WTC11 (cell line): ENCODE results near the gene SLC25A6. TPM values are rescaled to one million over a fixed set of nuclear protein-coding genes. Genes with fewer than 3 reads are reported as not detected.

Source experiments
- ATAC-seq: fragments of 200-7000 bp; cut with Tn5 transposase; 2 replicates; pipeline ENCODE4 v1.10.0; 2021; ENCODE audit warnings: mild to moderate bottlenecking, moderate library complexity
- CTCF ChIA-PET: fragments of 300-600 bp; sonication (Branson Sonifier 250); formaldehyde crosslinking; loops from one replicate; lab custom pipeline; 2021; ENCODE audit warnings: antibody characterized with exemption; lab: Charles Lee
- POLR2A ChIA-PET: fragments of 350-600 bp; sonication (Branson Sonifier 250); formaldehyde crosslinking; loops from one replicate; lab custom pipeline; 2021; ENCODE audit warnings: antibody characterized with exemption; lab: Charles Lee
- DNase-seq: peaks from one replicate; pipeline ENCODE4 v3.0.0; 2021; ENCODE audit warnings: low spot score
- H3K27ac Mint-ChIP-seq: 2 replicates; pipeline ENCODE4 v1.8.0; 2021; ENCODE audit warnings: mixed read lengths
- H3K27me3 Mint-ChIP-seq: 2 replicates; pipeline ENCODE4 v1.8.0; 2021; ENCODE audit warnings: low read depth, mild to moderate bottlenecking, moderate library complexity, mixed read lengths
- H3K36me3 Mint-ChIP-seq: 2 replicates; pipeline ENCODE4 v1.8.0; 2021; ENCODE audit warnings: mixed read lengths
- H3K4me1 Mint-ChIP-seq: 2 replicates; pipeline ENCODE4 v1.8.0; 2022; ENCODE audit warnings: mixed read lengths
- H3K4me3 Mint-ChIP-seq: 2 replicates; pipeline ENCODE4 v1.8.0; 2021; ENCODE audit warnings: mild to moderate bottlenecking, moderate library complexity, mixed read lengths
- H3K9me3 Mint-ChIP-seq: 2 replicates; pipeline ENCODE4 v1.8.0; 2021; ENCODE audit warnings: mixed read lengths
- ATF2 ChIP-seq: sonication (generic); formaldehyde crosslinking; IDR thresholded peaks from 2 replicates; pipeline ENCODE4 v1.8.1; 2022; ENCODE audit warnings: low read depth, missing genetic modification reagents, borderline replicate concordance
- EMX1 ChIP-seq: fragments of 250-450 bp; sonication (Bioruptor Pico); IDR thresholded peaks from 2 replicates; pipeline ENCODE4 v1.8.0; 2021; ENCODE audit warnings: mild to moderate bottlenecking
- ETV6 ChIP-seq: sonication (generic); formaldehyde crosslinking; IDR thresholded peaks from 2 replicates; pipeline ENCODE4 v1.8.1; 2022; ENCODE audit warnings: mild to moderate bottlenecking, missing genetic modification reagents
- FOXP4 ChIP-seq: sonication (generic); formaldehyde crosslinking; IDR thresholded peaks from 2 replicates; pipeline ENCODE4 v1.8.0; 2022; ENCODE audit warnings: mild to moderate bottlenecking, missing genetic modification reagents
- GRHL2 ChIP-seq: fragments of 250-450 bp; sonication (Bioruptor Pico); IDR thresholded peaks from 2 replicates; pipeline ENCODE4 v1.8.0; 2022; ENCODE audit warnings: mild to moderate bottlenecking, moderate library complexity; ENCODE audit not compliant: insufficient replicate concordance, severe bottlenecking
- GTF2I ChIP-seq: fragments of 250-450 bp; sonication (Bioruptor Pico); conservative IDR thresholded peaks from 2 replicates; pipeline ENCODE4 v1.4.0; 2021; ENCODE audit warnings: mild to moderate bottlenecking
- HMGA2 ChIP-seq: fragments of 250-450 bp; sonication (Bioruptor Pico); IDR thresholded peaks from 2 replicates; pipeline ENCODE4 v1.4.0; 2021; ENCODE audit warnings: mild to moderate bottlenecking, moderate library complexity
- IRF1 ChIP-seq: sonication (generic); formaldehyde crosslinking; IDR thresholded peaks from 2 replicates; pipeline ENCODE4 v1.8.0; 2023; ENCODE audit warnings: missing genetic modification reagents
- JUN ChIP-seq: sonication (generic); formaldehyde crosslinking; IDR thresholded peaks from 2 replicates; pipeline ENCODE4 v1.8.0; 2023; ENCODE audit warnings: mild to moderate bottlenecking, missing genetic modification reagents
- MAX ChIP-seq: sonication (generic); formaldehyde crosslinking; IDR thresholded peaks from 2 replicates; pipeline ENCODE4 v1.8.0; 2022; ENCODE audit warnings: mild to moderate bottlenecking, missing genetic modification reagents
- MXD4 ChIP-seq: fragments of 250-450 bp; sonication (Bioruptor Pico); IDR thresholded peaks from 2 replicates; pipeline ENCODE4 v1.8.0; 2021; ENCODE audit warnings: mild to moderate bottlenecking, moderate library complexity, borderline replicate concordance
- TCF7 ChIP-seq: sonication (generic); formaldehyde crosslinking; IDR thresholded peaks from 2 replicates; pipeline ENCODE4 v1.8.0; 2022; ENCODE audit warnings: mild to moderate bottlenecking, low read depth, missing genetic modification reagents, moderate library complexity
- TP53 ChIP-seq: sonication (generic); formaldehyde crosslinking; IDR thresholded peaks from 2 replicates; pipeline ENCODE4 v1.8.1; 2023; ENCODE audit warnings: mild to moderate bottlenecking, missing genetic modification reagents
- ZNF219 ChIP-seq: sonication (generic); formaldehyde crosslinking; IDR thresholded peaks from 2 replicates; pipeline ENCODE4 v1.8.0; 2023; ENCODE audit warnings: missing genetic modification reagents, mild to moderate bottlenecking, borderline replicate concordance
- ZNF232 ChIP-seq: sonication (generic); formaldehyde crosslinking; IDR thresholded peaks from 2 replicates; pipeline ENCODE4 v1.8.0; 2022; ENCODE audit warnings: mild to moderate bottlenecking, missing genetic modification reagents
- ZNF396 ChIP-seq: fragments of 250-450 bp; sonication (Bioruptor Pico); IDR thresholded peaks from 2 replicates; pipeline ENCODE4 v1.8.0; 2021; ENCODE audit warnings: mild to moderate bottlenecking, moderate library complexity, borderline replicate concordance
- ZNF416 ChIP-seq: fragments of 250-450 bp; sonication (Bioruptor Pico); IDR thresholded peaks from 2 replicates; pipeline ENCODE4 v1.9.0; 2021; ENCODE audit warnings: mild to moderate bottlenecking, inconsistent platforms
- ZNF423 ChIP-seq: fragments of 250-450 bp; sonication (Bioruptor Pico); IDR thresholded peaks from 2 replicates; pipeline ENCODE4 v2.1.2; 2022; ENCODE audit warnings: mild to moderate bottlenecking, moderate library complexity
- total RNA-seq: library from RNA; stranded (reverse); gene quantifications from 3 replicates; pipeline ENCODE4 v1.2.3, GENCODE V29; 2021
- TF ChIP-seq, protein P1 (sequence below): sonication (generic); formaldehyde crosslinking; IDR thresholded peaks from 2 replicates; pipeline ENCODE4 v1.8.0; 2022; ENCODE audit warnings: mild to moderate bottlenecking, missing genetic modification reagents
- TF ChIP-seq, protein P2 (sequence below): sonication (generic); formaldehyde crosslinking; IDR thresholded peaks from 2 replicates; pipeline ENCODE4 v1.8.1; 2022; ENCODE audit warnings: mild to moderate bottlenecking, missing genetic modification reagents, moderate library complexity, borderline replicate concordance
- TF ChIP-seq, protein P3 (sequence below): fragments of 250-450 bp; sonication (Bioruptor Pico); IDR thresholded peaks from 2 replicates; pipeline ENCODE4 v1.9.0; 2021; ENCODE audit warnings: moderate library complexity, mild to moderate bottlenecking, inconsistent platforms, borderline replicate concordance

Gene SLC25A6
- total RNA-seq, 1 experiment from 2014 or later: 627 TPM

DNA sequence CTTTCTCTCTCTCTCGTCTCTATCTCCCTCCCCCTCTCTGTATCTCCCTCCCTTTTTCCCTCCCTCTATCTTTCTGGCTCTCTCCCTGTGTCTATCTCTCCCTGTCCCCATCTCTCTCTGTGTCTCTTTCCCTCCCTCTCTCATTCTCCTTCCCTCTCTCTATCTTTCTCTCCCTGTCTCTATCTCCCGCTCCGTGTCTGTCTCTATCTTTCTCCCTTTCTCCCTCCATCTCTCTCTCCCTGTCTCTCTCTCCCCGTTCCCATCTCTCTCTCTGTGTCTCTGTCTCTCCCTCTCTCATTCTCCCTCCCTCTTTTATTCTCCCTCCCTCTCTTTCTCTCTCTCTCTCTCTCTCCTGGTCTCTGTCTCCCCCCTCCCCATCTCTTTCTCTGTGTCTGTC lies 32.4 kb downstream of the SLC25A6 start:
- no peak for TF ChIP-seq ZNF396 (CRISPR knock-in tag)
- no peak for TF ChIP-seq ZNF423 (CRISPR knock-in tag)
- TF ChIP-seq, protein P1, sequence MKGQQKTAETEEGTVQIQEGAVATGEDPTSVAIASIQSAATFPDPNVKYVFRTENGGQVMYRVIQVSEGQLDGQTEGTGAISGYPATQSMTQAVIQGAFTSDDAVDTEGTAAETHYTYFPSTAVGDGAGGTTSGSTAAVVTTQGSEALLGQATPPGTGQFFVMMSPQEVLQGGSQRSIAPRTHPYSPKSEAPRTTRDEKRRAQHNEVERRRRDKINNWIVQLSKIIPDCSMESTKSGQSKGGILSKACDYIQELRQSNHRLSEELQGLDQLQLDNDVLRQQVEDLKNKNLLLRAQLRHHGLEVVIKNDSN (CRISPR knock-in tag): no peak
- TF ChIP-seq GTF2I: no peak
- no peak for TF ChIP-seq MXD4 (CRISPR knock-in tag)
- TF ChIP-seq TCF7: no peak
- no peak for TF ChIP-seq MAX (CRISPR knock-in tag)
- TF ChIP-seq ATF2: no peak
- TF ChIP-seq, protein P2, sequence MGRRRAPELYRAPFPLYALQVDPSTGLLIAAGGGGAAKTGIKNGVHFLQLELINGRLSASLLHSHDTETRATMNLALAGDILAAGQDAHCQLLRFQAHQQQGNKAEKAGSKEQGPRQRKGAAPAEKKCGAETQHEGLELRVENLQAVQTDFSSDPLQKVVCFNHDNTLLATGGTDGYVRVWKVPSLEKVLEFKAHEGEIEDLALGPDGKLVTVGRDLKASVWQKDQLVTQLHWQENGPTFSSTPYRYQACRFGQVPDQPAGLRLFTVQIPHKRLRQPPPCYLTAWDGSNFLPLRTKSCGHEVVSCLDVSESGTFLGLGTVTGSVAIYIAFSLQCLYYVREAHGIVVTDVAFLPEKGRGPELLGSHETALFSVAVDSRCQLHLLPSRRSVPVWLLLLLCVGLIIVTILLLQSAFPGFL: no peak
- POLR2A ChIA-PET: no interaction called here
- H3K27ac Mint-ChIP-seq: no peak overlapping the region; the same call in 1 of the 2 replicates
- ATAC-seq (no peak), DNase-seq (no peak)
- H3K36me3 Mint-ChIP-seq: peaks cover 31% of the 10 kb centered on the region
- 0 out of 2 replicates have a peak, but pooled peaks cover 3% of the 10 kb centered on the region for H3K9me3 Mint-ChIP-seq
- no peaks in the 10 kb centered on the region for H3K27me3 Mint-ChIP-seq
- peaks cover 21% of the 10 kb centered on the region for H3K4me1 Mint-ChIP-seq
- CTCF ChIA-PET: no interaction called here
- no peak overlapping the region for H3K4me3 Mint-ChIP-seq

DNA sequence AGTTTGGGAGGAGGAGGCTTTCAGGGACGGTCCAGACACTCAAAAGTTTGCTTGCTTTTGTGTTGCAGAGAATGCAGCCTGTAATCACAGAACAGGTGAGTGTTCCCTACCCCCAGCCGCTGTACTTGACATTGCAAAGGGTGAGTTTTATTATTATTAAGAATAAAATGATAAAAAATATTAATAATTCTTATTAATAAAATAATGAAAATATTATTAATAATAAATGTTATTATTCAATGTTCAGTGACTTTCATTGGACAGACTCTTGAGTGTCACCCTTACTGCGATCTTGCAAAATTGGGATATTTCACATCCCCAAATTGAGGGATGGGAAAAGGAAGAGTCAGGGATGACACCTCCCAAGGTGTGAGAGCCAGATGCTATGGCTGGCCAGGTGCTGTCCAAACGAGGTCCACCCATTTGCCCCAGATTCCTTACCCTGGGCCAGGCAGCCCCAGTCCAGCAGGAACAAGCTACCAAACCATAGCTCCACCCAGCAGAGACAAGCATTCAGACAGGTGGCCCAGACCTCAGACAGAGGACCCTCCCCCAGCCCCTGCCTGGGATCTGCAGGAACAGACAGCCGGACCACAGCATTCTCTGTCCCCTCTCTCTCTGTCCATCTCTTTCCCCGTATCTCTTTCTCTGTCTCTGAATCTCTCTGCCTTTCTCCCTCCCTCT lies 33.0 kb downstream of the SLC25A6 start:
- no peak for TF ChIP-seq FOXP4 (CRISPR knock-in tag)
- TF ChIP-seq ZNF219 (CRISPR knock-in tag): no peak
- TF ChIP-seq HMGA2: peak; percentile 94
- TF ChIP-seq, protein P3, sequence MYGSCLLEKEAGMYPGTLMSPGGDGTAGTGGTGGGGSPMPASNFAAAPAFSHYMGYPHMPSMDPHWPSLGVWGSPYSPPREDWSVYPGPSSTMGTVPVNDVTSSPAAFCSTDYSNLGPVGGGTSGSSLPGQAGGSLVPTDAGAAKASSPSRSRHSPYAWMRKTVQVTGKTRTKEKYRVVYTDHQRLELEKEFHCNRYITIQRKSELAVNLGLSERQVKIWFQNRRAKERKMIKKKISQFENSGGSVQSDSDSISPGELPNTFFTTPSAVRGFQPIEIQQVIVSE (CRISPR knock-in tag): no peak
- TF ChIP-seq ZNF416 (CRISPR knock-in tag): no peak
- POLR2A ChIA-PET: no interaction called here
- ATAC-seq: peak; percentile 51
- Mint-ChIP-seq H3K9me3 (peaks cover 6% of the 10 kb centered on the region), H3K27me3 (no peaks in the 10 kb centered on the region), H3K27ac (no peak overlapping the region; the same call in 1 of the 2 replicates), H3K4me1 (peaks cover 21% of the 10 kb centered on the region), H3K36me3 (peaks cover 34% of the 10 kb centered on the region), H3K4me3 (no peak overlapping the region)
- CTCF ChIA-PET: no interaction called here
- peak; percentile 23 for DNase-seq

DNA sequence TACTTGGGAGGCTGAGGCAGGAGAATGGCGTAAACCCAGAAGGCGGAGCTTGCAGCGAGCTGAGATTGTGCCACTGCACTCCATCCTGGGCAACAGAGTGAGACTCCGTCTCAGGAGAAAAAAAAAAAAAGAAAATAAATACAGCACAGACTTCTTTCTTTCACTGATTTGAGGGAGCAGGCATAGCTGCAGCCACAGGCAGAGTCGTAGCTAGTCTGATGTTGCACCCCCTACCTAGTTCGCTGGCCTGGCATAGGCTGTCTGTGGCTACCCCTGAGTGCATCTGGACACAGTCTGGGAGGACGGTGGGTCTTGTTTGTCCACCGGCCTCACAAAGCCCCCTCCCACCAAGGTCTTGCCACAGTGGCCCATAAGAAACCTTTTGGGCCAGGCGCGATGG lies 33.9 kb downstream of the SLC25A6 start:
- peaks cover 31% of the 10 kb centered on the region for H3K36me3 Mint-ChIP-seq
- no peak overlapping the region for H3K27ac Mint-ChIP-seq
- ChIA-PET CTCF (no interaction called here), POLR2A (no interaction called here)
- H3K4me3 Mint-ChIP-seq: no peak overlapping the region
- DNase-seq: no peak
- ATAC-seq: no peak
- peaks cover 21% of the 10 kb centered on the region for H3K4me1 Mint-ChIP-seq
- H3K27me3 Mint-ChIP-seq: no peaks in the 10 kb centered on the region
- H3K9me3 Mint-ChIP-seq: peaks cover 6% of the 10 kb centered on the region
- TF ChIP-seq ETV6 (CRISPR knock-in tag): no peak
- no peak for TF ChIP-seq ATF2
- no peak for TF ChIP-seq GRHL2
- TF ChIP-seq, protein P2: no peak
- TF ChIP-seq EMX1: no peak
- no peak for TF ChIP-seq JUN (CRISPR knock-in tag)
- TF ChIP-seq, protein P1 (CRISPR knock-in tag): no peak
- TF ChIP-seq IRF1 (CRISPR knock-in tag): no peak
- TF ChIP-seq ZNF232 (CRISPR knock-in tag): no peak
- no peak for TF ChIP-seq TP53 (CRISPR knock-in tag)
